HG03460 (cell line): ENCODE results near the gene SAAL1.
"Not testable (repeated sequence)": the region's sequence is repeated elsewhere in the genome, so short reads cannot be mapped to it uniquely, and the experiment has no call there.

Experiments
- ATAC-seq: cut with Tn5 transposase; IDR thresholded peaks from one replicate; pipeline ENCODE4 v1.9.1; 2021; ENCODE audit not compliant: unreplicated experiment

The SAAL1 gene

GRCh38 chr11:18105802-18106574 lies at the start of gene SAAL1:
TSS of gene SAAL1 (minus strand) at chr11:18106082. CDS start at chr11:18106041, 41 bp downstream.
- ATAC-seq, result peak; percentile 94

DNA sequence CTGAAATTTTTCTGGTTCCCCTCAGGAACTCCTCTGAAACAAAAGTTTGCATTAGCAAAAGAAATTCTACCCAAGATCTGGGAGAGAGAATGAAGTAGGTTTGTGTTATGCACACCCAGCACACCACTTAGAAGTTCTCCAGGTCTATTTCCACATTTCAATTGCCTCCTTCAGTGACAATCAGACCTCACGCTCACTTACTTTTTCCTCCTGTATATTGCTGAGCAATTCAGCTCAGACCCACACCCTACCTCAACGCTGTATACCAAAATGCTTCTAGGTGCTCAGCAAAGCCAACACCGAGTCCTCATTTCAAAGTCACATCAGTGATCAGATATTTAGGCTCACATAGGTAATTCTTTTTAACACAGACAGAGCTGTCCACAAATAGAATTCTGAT lies 45.7 kb upstream of the SAAL1 start:
- ATAC-seq, result no peak

DNA sequence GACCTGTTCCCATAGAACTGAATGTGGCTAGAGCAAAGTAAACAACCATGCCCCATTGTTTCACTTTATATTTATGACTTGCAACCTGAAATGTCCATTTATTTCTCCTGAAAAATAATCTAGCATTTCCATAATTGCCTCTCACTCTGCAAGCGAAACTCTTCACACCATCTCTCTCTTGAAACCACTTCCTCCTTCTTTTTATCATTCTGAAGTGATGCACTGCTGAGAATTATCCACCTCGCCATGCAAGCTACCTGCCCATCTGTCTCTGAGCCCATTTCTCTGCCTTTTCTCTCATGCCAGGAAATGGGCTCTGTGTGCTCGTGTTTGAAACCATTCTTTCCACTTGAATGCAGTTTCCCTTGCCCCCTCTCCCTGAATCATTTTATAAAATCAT lies 40.0 kb upstream of the SAAL1 start:
- ATAC-seq, result no peak

DNA sequence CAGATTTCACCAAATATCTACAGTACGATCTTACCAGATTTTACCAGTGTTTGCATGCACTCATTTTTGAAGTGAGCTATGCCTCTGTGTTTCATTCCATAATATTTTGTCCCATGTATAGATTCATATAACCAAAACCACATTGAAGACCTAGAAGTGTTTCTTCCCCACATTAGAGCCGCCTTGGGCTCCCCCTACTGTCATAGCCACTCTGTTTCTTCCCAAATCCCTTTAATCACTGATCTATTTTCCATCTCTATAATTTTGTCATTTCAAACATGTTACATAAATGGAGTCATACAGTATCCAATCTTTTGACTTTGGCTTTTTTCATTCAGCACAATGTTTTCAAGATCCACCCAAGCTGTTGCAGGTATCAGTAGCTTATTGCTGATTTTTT lies 39.1 kb upstream of the SAAL1 start:
- no peak for ATAC-seq

DNA sequence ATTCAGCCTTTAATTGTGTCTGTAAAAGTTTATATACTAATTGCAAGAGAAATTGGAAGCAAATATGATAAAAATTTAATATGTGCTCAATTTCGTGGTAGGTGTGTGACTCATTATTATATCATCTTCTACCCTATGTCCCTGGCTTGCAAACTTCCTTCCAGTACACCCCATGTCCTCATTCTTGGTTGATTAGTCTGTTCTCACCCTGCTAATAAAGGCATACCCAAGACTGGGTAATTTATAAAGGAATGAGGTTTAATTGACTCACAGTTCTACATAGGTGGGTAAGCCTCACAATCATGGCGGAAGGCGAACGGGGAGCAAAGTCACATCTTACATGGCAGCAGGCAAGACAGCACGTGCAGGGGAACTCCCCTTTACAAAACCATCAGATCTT lies 38.4 kb upstream of the SAAL1 start:
- no peak for ATAC-seq

DNA sequence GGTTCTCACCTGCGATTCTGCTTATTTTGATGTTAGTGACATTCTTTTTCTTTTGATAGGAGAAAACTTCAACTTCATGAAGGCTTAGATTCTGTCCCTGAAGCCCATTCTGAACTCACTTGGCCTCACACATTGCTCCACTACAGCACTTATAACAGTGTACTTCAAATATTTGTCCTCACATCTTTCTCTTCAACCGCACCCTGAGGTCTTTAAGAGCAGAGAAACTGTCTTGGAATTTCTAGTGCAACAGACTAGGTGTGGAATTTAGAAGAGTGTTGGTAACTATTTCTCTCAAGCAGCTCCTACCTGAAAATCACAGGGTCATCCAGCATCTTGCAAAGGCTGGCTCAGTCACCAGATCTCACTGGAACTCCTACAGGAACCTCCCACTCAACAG lies 34.3 kb upstream of the SAAL1 start:
- no peak for ATAC-seq

- ATAC-seq, result no peak
Observed at GRCh38 chr11:18137186-18137800, 31.4 kb upstream of the SAAL1 start.

- no peak for ATAC-seq
Observed at GRCh38 chr11:18135308-18135707, 29.4 kb upstream of the SAAL1 start.

DNA sequence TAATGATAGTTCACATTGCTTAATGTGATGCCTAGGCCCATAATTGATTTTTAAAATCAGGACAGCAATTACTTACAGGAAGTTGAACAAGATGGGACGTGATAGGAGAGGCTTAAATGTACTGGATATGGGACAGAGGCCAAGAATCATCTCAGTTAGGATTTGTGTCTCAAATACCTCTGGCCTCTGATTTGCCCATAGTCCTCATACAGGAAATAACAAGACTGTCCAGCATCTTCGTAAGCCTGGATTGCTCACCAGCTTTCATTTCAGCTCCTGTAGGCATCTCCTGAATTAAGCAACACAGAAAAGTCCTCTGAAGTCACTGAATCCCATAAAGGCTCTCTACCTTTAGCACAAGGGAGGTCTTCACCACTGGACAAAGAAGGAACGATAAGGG lies 26.5 kb upstream of the SAAL1 start, which contains the start of gene MRGPRX3:
MRGPRX3 (plus strand) TSS at position 231 of the 400 bp plus-strand sequence. CDS start 4,632 bp downstream, outside the sequence.
- no peak for ATAC-seq

- ATAC-seq, result not testable (repeated sequence)
Observed at GRCh38 chr11:18131115-18131514, 25.2 kb upstream of the SAAL1 start.

- ATAC-seq, result not testable (repeated sequence)
Observed at GRCh38 chr11:18121331-18121828, 15.5 kb upstream of the SAAL1 start.

- ATAC-seq, result peak; percentile 89
Observed at GRCh38 chr11:18115360-18116127, 9.7 kb upstream of the SAAL1 start.

- ATAC-seq, result no peak
Observed at GRCh38 chr11:18111005-18111404, 5.1 kb upstream of the SAAL1 start.

GRCh38 chr11:18108254-18108653 lies 2.4 kb upstream of the SAAL1 start:
- no peak for ATAC-seq

GRCh38 chr11:18106688-18107087 lies 806 bp upstream of the SAAL1 start:
- no peak for ATAC-seq

GRCh38 chr11:18105086-18105801 lies 638 bp downstream of the SAAL1 start:
- no peak for ATAC-seq

GRCh38 chr11:18100926-18101656 lies 4.8 kb downstream of the SAAL1 start:
- no peak for ATAC-seq

DNA sequence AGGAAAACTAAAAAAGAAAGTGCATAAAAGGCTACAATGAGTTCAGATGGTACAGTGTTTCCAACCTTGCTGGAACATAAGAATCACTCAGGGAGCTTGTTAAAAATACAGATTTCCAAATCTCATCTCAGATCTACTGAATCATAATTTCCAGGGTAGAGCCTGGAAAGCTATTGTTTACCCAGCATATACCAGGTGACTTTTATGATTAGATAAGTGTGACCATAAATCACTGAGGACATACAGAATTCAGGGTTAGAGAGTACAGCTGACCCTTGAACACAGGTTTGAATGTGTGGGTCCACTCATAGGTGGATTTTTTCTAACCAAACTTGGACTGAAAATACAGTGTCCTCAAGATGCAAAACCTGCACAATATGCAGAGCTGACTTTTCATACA lies 11.9 kb downstream of the SAAL1 start:
- ATAC-seq, result no peak

GRCh38 chr11:18091731-18092130 lies 14.2 kb downstream of the SAAL1 start:
- no peak for ATAC-seq

DNA sequence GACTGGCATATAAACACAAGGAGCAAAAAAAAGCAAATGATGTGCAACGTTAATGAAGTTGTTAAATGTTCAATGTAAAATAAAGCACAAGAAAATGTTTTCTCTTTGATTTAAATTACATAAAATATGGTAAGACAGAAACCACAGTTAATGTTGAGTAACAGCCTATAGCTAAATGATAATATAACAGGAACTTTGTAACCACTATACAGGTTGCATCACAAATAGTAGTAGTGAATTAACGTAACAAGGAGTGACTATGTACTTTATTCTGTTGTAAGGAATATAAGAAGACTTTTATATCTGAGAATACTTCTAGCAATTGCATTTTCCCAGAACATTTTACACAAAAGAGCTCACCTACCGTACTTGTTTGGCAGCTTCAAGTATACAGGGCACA lies 16.9 kb downstream of the SAAL1 start:
- no peak for ATAC-seq
